ENCODE measurements around the gene TCF7L1.
A peak's percentile ranks its signal among the peaks of the same experiment; 100 is the strongest.
"Not testable (repeated sequence)": the region's sequence is repeated elsewhere in the genome, so short reads cannot be mapped to it uniquely, and the experiment has no call there.

TCF7L1 gene

GRCh38 chr2:85308896-85309555, 175.8 kb downstream of the TCF7L1 start:
- Histone ChIP-seq H3K4me1 (peaks cover 0 to 12% (median 9%) of the 10 kb centered on the region in 4 donors), H3K4me3 (no peak overlapping the region), H3K36me3 (peaks cover 18 to 60% (median 49%) of the 10 kb centered on the region in 3 donors), H3K27me3 (no peaks in the 10 kb centered on the region), H3K9me3 (no peaks in the 10 kb centered on the region), H3K27ac (peak overlapping the region; percentile 52 to 63)
- TF ChIP-seq, protein P1, sequence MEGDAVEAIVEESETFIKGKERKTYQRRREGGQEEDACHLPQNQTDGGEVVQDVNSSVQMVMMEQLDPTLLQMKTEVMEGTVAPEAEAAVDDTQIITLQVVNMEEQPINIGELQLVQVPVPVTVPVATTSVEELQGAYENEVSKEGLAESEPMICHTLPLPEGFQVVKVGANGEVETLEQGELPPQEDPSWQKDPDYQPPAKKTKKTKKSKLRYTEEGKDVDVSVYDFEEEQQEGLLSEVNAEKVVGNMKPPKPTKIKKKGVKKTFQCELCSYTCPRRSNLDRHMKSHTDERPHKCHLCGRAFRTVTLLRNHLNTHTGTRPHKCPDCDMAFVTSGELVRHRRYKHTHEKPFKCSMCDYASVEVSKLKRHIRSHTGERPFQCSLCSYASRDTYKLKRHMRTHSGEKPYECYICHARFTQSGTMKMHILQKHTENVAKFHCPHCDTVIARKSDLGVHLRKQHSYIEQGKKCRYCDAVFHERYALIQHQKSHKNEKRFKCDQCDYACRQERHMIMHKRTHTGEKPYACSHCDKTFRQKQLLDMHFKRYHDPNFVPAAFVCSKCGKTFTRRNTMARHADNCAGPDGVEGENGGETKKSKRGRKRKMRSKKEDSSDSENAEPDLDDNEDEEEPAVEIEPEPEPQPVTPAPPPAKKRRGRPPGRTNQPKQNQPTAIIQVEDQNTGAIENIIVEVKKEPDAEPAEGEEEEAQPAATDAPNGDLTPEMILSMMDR (IDR thresholded peaks at IDR 0.05) = no peak
- intact Hi-C loops (cut with DNase I; ENCODE audit: low total_unique reads) = no loop called here
- DNase-seq = peak; percentile 62 to 83

- intact Hi-C loops (cut with DNase I; ENCODE audit: low total_unique reads) = no loop called here
- Histone ChIP-seq H3K4me1 (peaks cover 0 to 12% (median 9%) of the 10 kb centered on the region in 4 donors), H3K27me3 (no peaks in the 10 kb centered on the region), H3K36me3 (peaks cover 14 to 60% (median 49%) of the 10 kb centered on the region in 3 donors), H3K27ac (peak overlapping the region; percentile 52 to 63), H3K9me3 (no peaks in the 10 kb centered on the region), H3K4me3 (no peak overlapping the region)
- peak in 1 of 2 donors; percentile 55 for DNase-seq
- TF ChIP-seq, protein P1 (IDR thresholded peaks at IDR 0.05) = no peak
These were observed 176.6 kb downstream of the TCF7L1 start for GRCh38 chr2:85309699-85310321.

DNA sequence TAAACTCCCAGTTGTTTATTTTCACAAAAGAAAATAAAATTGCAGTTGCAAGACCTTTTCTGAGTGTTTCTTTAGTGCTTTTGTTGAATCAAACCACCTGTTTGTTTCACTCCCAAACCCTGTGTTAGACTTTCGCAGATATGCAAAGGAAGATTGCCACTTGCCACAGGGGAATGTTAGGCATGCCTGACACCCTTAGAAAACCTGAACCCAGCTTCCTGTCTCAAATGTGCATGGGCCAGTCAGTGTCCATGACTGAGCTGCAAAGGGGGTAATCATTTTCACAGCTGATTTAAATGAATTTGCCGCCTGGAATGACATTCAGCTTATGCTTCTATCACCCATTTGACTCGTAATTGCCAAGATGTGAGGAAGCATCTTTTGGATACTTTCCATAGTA, 177.1 kb downstream of the TCF7L1 start:
- no peaks in the 10 kb centered on the region for H3K9me3 ChIP-seq
- intact Hi-C loops (cut with DNase I; ENCODE audit: low total_unique reads) = no loop called here
- H3K27ac ChIP-seq = no peak overlapping the region
- DNase-seq = no peak
- no peak overlapping the region for H3K4me3 ChIP-seq
- TF ChIP-seq, protein P1 (IDR thresholded peaks at IDR 0.05) = no peak
- H3K27me3 ChIP-seq = no peaks in the 10 kb centered on the region
- H3K4me1 ChIP-seq = peaks cover 0 to 12% (median 9%) of the 10 kb centered on the region in 4 donors
- peaks cover 10 to 60% (median 49%) of the 10 kb centered on the region in 3 donors for H3K36me3 ChIP-seq

GRCh38 chr2:85312404-85312803, 179.2 kb downstream of the TCF7L1 start:
- TF ChIP-seq, protein P1 (IDR thresholded peaks at IDR 0.05) = no peak
- peaks cover 0 to 12% (median 9%) of the 10 kb centered on the region in 4 donors for H3K4me1 ChIP-seq
- H3K4me3 ChIP-seq = no peak overlapping the region
- H3K36me3 ChIP-seq = peaks cover 7 to 59% (median 46%) of the 10 kb centered on the region in 3 donors
- no peak overlapping the region for H3K27ac ChIP-seq
- no peaks in the 10 kb centered on the region for H3K9me3 ChIP-seq
- no peaks in the 10 kb centered on the region for H3K27me3 ChIP-seq
- intact Hi-C loops (cut with DNase I; ENCODE audit: low total_unique reads) = no loop called here
- no peak for DNase-seq

GRCh38 chr2:85314884-85315242, 181.7 kb downstream of the TCF7L1 start:
- peak in 1 of 2 donors; percentile 45 for DNase-seq
- TF ChIP-seq, protein P1 (IDR thresholded peaks at IDR 0.05) = no peak
- Histone ChIP-seq H3K36me3 (peaks cover 7 to 63% (median 56%) of the 10 kb centered on the region in 3 donors), H3K4me1 (peaks cover 0 to 12% (median 4%) of the 10 kb centered on the region in 4 donors), H3K27ac (no peak overlapping the region), H3K4me3 (no peak overlapping the region), H3K27me3 (no peaks in the 10 kb centered on the region), H3K9me3 (no peaks in the 10 kb centered on the region)
- intact Hi-C loops (cut with DNase I; ENCODE audit: low total_unique reads) = no loop called here

DNA sequence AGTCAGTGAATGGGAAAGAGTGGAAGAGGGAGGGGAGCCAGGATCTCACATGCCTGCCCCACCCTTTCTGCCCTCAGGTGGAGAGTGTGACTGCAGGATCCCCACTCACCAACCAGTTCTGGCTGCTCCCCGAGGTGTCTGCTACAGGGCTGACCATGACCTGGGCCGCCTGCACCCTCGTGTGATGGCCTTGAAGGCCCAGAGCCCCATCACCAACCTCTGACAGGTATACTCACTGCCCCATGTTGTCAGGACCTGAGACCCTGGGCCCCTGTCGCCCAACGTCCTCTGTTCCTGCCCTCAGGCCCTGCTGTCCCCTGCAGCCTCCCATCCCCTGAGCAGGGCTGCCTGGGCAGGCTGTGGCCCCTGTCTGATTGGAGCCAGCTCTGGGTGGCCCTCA, 182.7 kb downstream of the TCF7L1 start:
- H3K4me3 ChIP-seq; H3K27me3 ChIP-seq; intact Hi-C loops (cut with DNase I; ENCODE audit: low total_unique reads); H3K9me3 ChIP-seq; DNase-seq; H3K27ac ChIP-seq: not testable (repeated sequence)
- Histone ChIP-seq H3K36me3 (peaks cover 8 to 67% (median 62%) of the 10 kb centered on the region in 3 donors), H3K4me1 (peaks cover 0 to 12% (median 7%) of the 10 kb centered on the region in 4 donors)

Data from tibial artery (tissue), 4 donors.